HCT116 (cell line): Measurements from ENCODE around the gene IQGAP3. TPM values are rescaled to one million over a fixed set of nuclear protein-coding genes. Genes with fewer than 3 reads are reported as not detected.

Experiments
- ATAC-seq: fragments of 200-7000 bp; cut with Tn5 transposase; 2 replicates; pipeline ENCODE4 v1.9.1; 2020; ENCODE audit warnings: mild to moderate bottlenecking, moderate library complexity
- BruUV-seq: library from RNA; stranded (reverse); fragments of 400-500 nt; replicated peaks from 2 replicates; lab custom pipeline; 2021; lab: Mats Ljungman, UMichigan
- CTCF ChIA-PET: fragments of 300-600 bp; sonication (Branson Sonifier 250); formaldehyde crosslinking; loops from one replicate; lab custom pipeline; 2021; ENCODE audit warnings: antibody characterized with exemption; lab: Charles Lee
- POLR2A ChIA-PET: fragments of 300-600, 350-600 bp; sonication (Branson Sonifier 250); formaldehyde crosslinking; loops from one replicate; lab custom pipeline; 2021; ENCODE audit warnings: antibody characterized with exemption; lab: Charles Lee
- RAD21 ChIA-PET, 2 experiments: fragments of 300-600 bp; sonication (Branson Sonifier 250); formaldehyde crosslinking; loops; one replicate each; lab custom pipeline; 2023; ENCODE audit warnings: low total read pairs in 2 of 2; ENCODE audit not compliant: uncharacterized antibody in 2 of 2, unreplicated experiment in 2 of 2, low non-redundant PET in 1 of 2; lab: Charles Lee
- DNase-seq: peaks from one replicate; pipeline ENCODE4 v3.0.0-alpha.2; 2010; ENCODE audit warnings: low read depth, low spot score
- H2AFZ ChIP-seq: fragments of 200-600 bp; shearing (Covaris generic), sonication (generic); 2 replicates; pipeline ENCODE4 v1.6.1; 2017; ENCODE audit warnings: low read depth, mixed run types, mixed read lengths, antibody characterized with exemption, low read length; ENCODE audit not compliant: poor library complexity, severe bottlenecking
- H3K27ac ChIP-seq: 2 replicates; pipeline ENCODE4 v1.5.1; 2012; ENCODE audit warnings: low read depth, low read length
- H3K27me3 ChIP-seq: fragments of 200-600 bp; sonication (generic); 2 replicates; pipeline ENCODE4 v1.6.1; 2016; ENCODE audit warnings: mixed run types, low read length, mixed read lengths; ENCODE audit not compliant: insufficient read depth
- H3K36me3 ChIP-seq, 2 experiments: fragments of 200-500 bp in 1 of 2; fragments of 200-600 bp in 1 of 2; sonication (Bioruptor generic) in 1 of 2; sonication (generic) in 1 of 2; 2 replicates each; pipeline versions ENCODE4 v1.5.1 to v1.6.1; 2014 to 2016; ENCODE audit warnings: low read length in 2 of 2, inconsistent platforms in 1 of 2, mixed read lengths in 1 of 2, mixed run types in 1 of 2; ENCODE audit not compliant: insufficient read depth in 2 of 2, control insufficient read depth in 1 of 2
- H3K4me1 ChIP-seq, 2 experiments: fragments of 200-600 bp in 1 of 2; sonication (generic) in 1 of 2; 2 replicates each; pipeline versions ENCODE4 v1.5.1 to v1.6.1; 2012 to 2017; ENCODE audit warnings: low read length in 2 of 2, inconsistent platforms in 1 of 2, mild to moderate bottlenecking in 1 of 2, mixed read lengths in 1 of 2, mixed run types in 1 of 2, moderate library complexity in 1 of 2; ENCODE audit not compliant: insufficient read depth in 2 of 2, control insufficient read depth in 1 of 2
- H3K4me2 ChIP-seq: fragments of 200-600 bp; sonication (generic); 2 replicates; pipeline ENCODE4 v1.6.1; 2017; ENCODE audit warnings: mixed run types, low read length, mixed read lengths
- H3K4me3 ChIP-seq, 2 experiments: fragments of 200-600 bp in 1 of 2; sonication (generic) in 1 of 2; replicated peaks in 1 of 2; 2 replicates each; pipeline ENCODE4 v1.5.1; 2011 to 2016; ENCODE audit warnings: low read length in 2 of 2, control low read depth in 1 of 2, low read depth in 1 of 2, mild to moderate bottlenecking in 1 of 2, mixed read lengths in 1 of 2, mixed run types in 1 of 2
- H3K79me2 ChIP-seq: fragments of 200-600 bp; sonication (generic); 2 replicates; pipeline ENCODE4 v1.6.1; 2017; ENCODE audit warnings: mild to moderate bottlenecking, mixed run types, low read length, moderate library complexity, mixed read lengths; ENCODE audit not compliant: insufficient read depth
- H3K9ac ChIP-seq: fragments of 200-600 bp; sonication (generic); 2 replicates; pipeline ENCODE4 v1.6.1; 2016; ENCODE audit warnings: low read length, mixed read lengths
- H3K9me2 ChIP-seq: fragments of 200-600 bp; sonication (generic), shearing (Covaris generic); 2 replicates; pipeline ENCODE4 v1.6.1; 2017; ENCODE audit warnings: mixed run types, mild to moderate bottlenecking, moderate library complexity; ENCODE audit not compliant: insufficient read depth
- H3K9me3 ChIP-seq, 2 experiments: fragments of 200-500 bp in 1 of 2; fragments of 200-600 bp in 1 of 2; sonication (Bioruptor generic) in 1 of 2; sonication (generic) in 1 of 2; 2 replicates each; pipeline ENCODE4 v1.6.1; 2014 to 2017; ENCODE audit warnings: low read length in 2 of 2, mixed read lengths in 2 of 2, inconsistent platforms in 1 of 2, low read depth in 1 of 2, mild to moderate bottlenecking in 1 of 2, mixed run types in 1 of 2, moderate library complexity in 1 of 2; ENCODE audit not compliant: control insufficient read depth in 1 of 2, insufficient read depth in 1 of 2
- H4K20me1 ChIP-seq: fragments of 200-600 bp; sonication (generic), shearing (Covaris generic); 2 replicates; pipeline ENCODE4 v1.6.1; 2017; ENCODE audit warnings: mixed run types, mild to moderate bottlenecking, moderate library complexity; ENCODE audit not compliant: insufficient read depth
- CBX3 ChIP-seq: IDR thresholded peaks from 2 replicates; pipeline ENCODE4 v1.6.1; 2012; ENCODE audit warnings: low read depth
- CEBPB ChIP-seq: IDR thresholded peaks from 2 replicates; pipeline ENCODE4 v1.6.1; 2012; ENCODE audit warnings: low read depth
- EZH2 ChIP-seq: fragments of 200-600 bp; sonication (generic); IDR thresholded peaks from 2 replicates; pipeline ENCODE4 v1.6.1; 2017; ENCODE audit warnings: antibody characterized with exemption, mixed run types
- EZH2phosphoT487 ChIP-seq: fragments of 200-600 bp; IDR thresholded peaks from 2 replicates; pipeline ENCODE4 v1.6.1; 2018; ENCODE audit warnings: antibody characterized with exemption, borderline replicate concordance
- JUND ChIP-seq: IDR thresholded peaks from 2 replicates; pipeline ENCODE4 v1.6.1; 2012
- POLR2AphosphoS5 ChIP-seq: IDR thresholded peaks from 2 replicates; pipeline ENCODE4 v1.6.1; 2011; ENCODE audit warnings: mild to moderate bottlenecking, low read depth, low read length, moderate library complexity
- RAD21 ChIP-seq: IDR thresholded peaks from 2 replicates; pipeline ENCODE4 v1.6.1; 2012; ENCODE audit warnings: low read depth, mild to moderate bottlenecking
- REST ChIP-seq: IDR thresholded peaks from 2 replicates; pipeline ENCODE4 v1.6.1; 2012; ENCODE audit warnings: low read depth
- SIN3A ChIP-seq: IDR thresholded peaks from 2 replicates; pipeline ENCODE4 v1.6.1; 2012; ENCODE audit warnings: low read depth
- SP1 ChIP-seq: IDR thresholded peaks from 2 replicates; pipeline ENCODE4 v1.6.1; 2012; ENCODE audit warnings: low read depth
- SRF ChIP-seq: IDR thresholded peaks from 2 replicates; pipeline ENCODE4 v1.6.1; 2012; ENCODE audit warnings: low read depth
- ZBTB33 ChIP-seq: IDR thresholded peaks from 2 replicates; pipeline ENCODE4 v1.6.1; 2011; ENCODE audit warnings: mild to moderate bottlenecking, low read length, moderate library complexity; ENCODE audit not compliant: insufficient replicate concordance; ENCODE audit errors: extremely low read depth
- ZFX ChIP-seq: fragments of 450-650 bp; IDR thresholded peaks from 2 replicates; pipeline ENCODE4 v1.6.1; 2017
- intact Hi-C: fragments of 100-400 bp; cut with micrococcal nuclease; formaldehyde crosslinking; loops from 2 replicates; pipeline ENCODE4 v1.10.0; 2022
- total RNA-seq: library from RNA; stranded (reverse); gene quantifications from one replicate; pipeline ENCODE4 v1.2.1, GENCODE V29; 2021; ENCODE audit not compliant: unreplicated experiment

Gene IQGAP3
- total RNA-seq, 1 experiment from 2014 or later, result 38.8 TPM

- RAD21 ChIA-PET, result interaction anchor here (0.6 to 0.9 kb wide), 2 partner anchors 21 to 201 kb away, joined by 3 to 4 read pairs; no protein-coding TSS in a partner anchor
- Histone ChIP-seq H3K4me2 (peak overlapping the region; percentile 30; the same call in 1 of the 2 replicates), H3K27me3 (no peaks in the 10 kb centered on the region), H3K9me2 (no peaks in the 10 kb centered on the region), H3K9me3 (no peaks in the 10 kb centered on the region), H3K9ac (no peak overlapping the region), H4K20me1 (no peaks in the 10 kb centered on the region), H3K36me3 (no peaks in the 10 kb centered on the region), H2AFZ (no peak overlapping the region), H3K27ac (no peak overlapping the region), H3K4me1 (peaks cover 11 to 38% of the 10 kb centered on the region in 2 experiments), H3K79me2 (peaks cover 4% of the 10 kb centered on the region; the same call in 1 of the 2 replicates), H3K4me3 (peak overlapping the region in 1 of 2 experiments; percentile 17; a peak in 2 of 4 replicates)
- TF ChIP-seq EZH2 (no peak), POLR2AphosphoS5 (peak; percentile 33; the same call in 1 of the 2 replicates), CEBPB (no peak; the same call in 1 of the 2 replicates), EZH2phosphoT487 (no peak)
- no TSS peak for BruUV-seq
- CTCF ChIA-PET, result interaction anchor here (0.9 to 3.0 kb wide), 4 partner anchors 18 to 30 kb away, joined by 3 to 19 read pairs (median 3); no protein-coding TSS in a partner anchor
- POLR2A ChIA-PET, result interaction anchor here (0.6 to 0.7 kb wide), 2 partner anchors 14 to 16 kb away, joined by 3 read pairs; partner anchors contain the start of gene GPATCH4
- intact Hi-C loops, result no loop called here
- ATAC-seq (peak; percentile 18; the same call in 1 of the 2 replicates), DNase-seq (no peak)
Observed at GRCh38 chr1:156586892-156587477, 14.6 kb upstream of the IQGAP3 start.

- no peaks in the 10 kb centered on the region for H3K9me2 ChIP-seq
- TSS peak; percentile 40 for BruUV-seq
- no peaks in the 10 kb centered on the region for H3K9me3 ChIP-seq
- no peak overlapping the region for H3K27ac ChIP-seq
- ChIA-PET RAD21 (interaction anchor here in 1 of 2 experiments (0.9 kb wide), 1 partner anchor 22 kb away, joined by 3 read pairs; no protein-coding TSS in a partner anchor), CTCF (interaction anchor here (0.7 to 3.0 kb wide), 5 partner anchors 19 to 140 kb away, joined by 3 to 19 read pairs (median 3); no protein-coding TSS in a partner anchor), POLR2A (no interaction called here)
- H3K36me3 ChIP-seq, result no peaks in the 10 kb centered on the region
- ATAC-seq, result no peak
- H3K4me1 ChIP-seq, result peaks cover 11 to 37% of the 10 kb centered on the region in 2 experiments
- H3K9ac ChIP-seq, result no peak overlapping the region
- no peak overlapping the region for H2AFZ ChIP-seq
- peak overlapping the region in 1 of 2 experiments; percentile 17; a peak in 2 of 4 replicates for H3K4me3 ChIP-seq
- no peak for DNase-seq
- no peaks in the 10 kb centered on the region for H4K20me1 ChIP-seq
- intact Hi-C loops, result no loop called here
- H3K27me3 ChIP-seq, result no peaks in the 10 kb centered on the region
- no peaks in the 10 kb centered on the region for H3K79me2 ChIP-seq
- H3K4me2 ChIP-seq, result peak overlapping the region; percentile 30; the same call in 1 of the 2 replicates
- no peak for TF ChIP-seq RAD21
- no peak for TF ChIP-seq EZH2phosphoT487
- TF ChIP-seq CEBPB, result no peak
- no peak for TF ChIP-seq ZBTB33
- no peak for TF ChIP-seq JUND
- no peak for TF ChIP-seq CBX3
- TF ChIP-seq SIN3A, result no peak
- no peak for TF ChIP-seq ZFX
- TF ChIP-seq REST, result no peak
- TF ChIP-seq SP1, result no peak
- TF ChIP-seq EZH2, result no peak
- no peak for TF ChIP-seq SRF
Observed at GRCh38 chr1:156586323-156586722, 14.0 kb upstream of the IQGAP3 start.
